ENCODE measurements around the gene GALP.

Gene GALP

DNA sequence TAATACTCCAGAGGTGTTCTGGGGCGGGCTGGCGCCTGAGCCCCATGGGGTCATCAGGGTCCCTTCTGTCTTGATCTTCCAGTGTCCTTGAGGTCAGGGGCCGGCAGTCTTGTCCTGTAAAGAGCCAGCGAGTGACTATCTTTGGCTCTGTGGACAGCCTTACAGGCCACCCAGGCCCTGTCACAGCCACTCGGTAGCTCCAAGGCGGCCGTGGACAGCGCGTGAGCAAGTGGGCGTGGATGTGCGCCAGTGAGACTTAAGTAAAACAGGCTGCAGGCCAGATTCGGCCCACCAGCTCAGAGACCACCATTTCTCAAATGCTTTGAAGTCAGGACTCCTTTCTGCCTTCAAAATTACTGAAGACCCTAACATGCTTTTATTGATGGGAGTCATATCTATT, 31.0 kb upstream of the GALP start:
- TF ChIP-seq EZH2phosphoT487 (IDR thresholded peaks at IDR 0.05; ENCODE audit: borderline replicate concordance, low read length), result no peak
- TF ChIP-seq, protein P1, sequence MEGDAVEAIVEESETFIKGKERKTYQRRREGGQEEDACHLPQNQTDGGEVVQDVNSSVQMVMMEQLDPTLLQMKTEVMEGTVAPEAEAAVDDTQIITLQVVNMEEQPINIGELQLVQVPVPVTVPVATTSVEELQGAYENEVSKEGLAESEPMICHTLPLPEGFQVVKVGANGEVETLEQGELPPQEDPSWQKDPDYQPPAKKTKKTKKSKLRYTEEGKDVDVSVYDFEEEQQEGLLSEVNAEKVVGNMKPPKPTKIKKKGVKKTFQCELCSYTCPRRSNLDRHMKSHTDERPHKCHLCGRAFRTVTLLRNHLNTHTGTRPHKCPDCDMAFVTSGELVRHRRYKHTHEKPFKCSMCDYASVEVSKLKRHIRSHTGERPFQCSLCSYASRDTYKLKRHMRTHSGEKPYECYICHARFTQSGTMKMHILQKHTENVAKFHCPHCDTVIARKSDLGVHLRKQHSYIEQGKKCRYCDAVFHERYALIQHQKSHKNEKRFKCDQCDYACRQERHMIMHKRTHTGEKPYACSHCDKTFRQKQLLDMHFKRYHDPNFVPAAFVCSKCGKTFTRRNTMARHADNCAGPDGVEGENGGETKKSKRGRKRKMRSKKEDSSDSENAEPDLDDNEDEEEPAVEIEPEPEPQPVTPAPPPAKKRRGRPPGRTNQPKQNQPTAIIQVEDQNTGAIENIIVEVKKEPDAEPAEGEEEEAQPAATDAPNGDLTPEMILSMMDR (IDR thresholded peaks at IDR 0.05; ENCODE audit: low read depth, low read length, poor library complexity, severe bottlenecking), result no peak
- Histone ChIP-seq H3K79me2 (ENCODE audit: control insufficient read depth, low read length) (peaks cover 51% of the 10 kb centered on the region), H3K27ac (ENCODE audit: low read depth, low read length) (no peak overlapping the region), H3K9me2 (replicated peaks; ENCODE audit: control insufficient read depth, low read length) (no peaks in the 10 kb centered on the region), H3K4me2 (ENCODE audit: low read length) (no peak overlapping the region), H4K20me1 (ENCODE audit: control insufficient read depth, insufficient read depth, low read depth, low read length) (no peaks in the 10 kb centered on the region), H3K9me3 (ENCODE audit: control insufficient read depth, insufficient read depth, low read length) (no peaks in the 10 kb centered on the region), H3K4me3 (ENCODE audit: low read length) (no peak overlapping the region), H3F3A (ENCODE audit: control insufficient read depth, insufficient read depth) (no peaks in the 10 kb centered on the region), H3K27me3 (ENCODE audit: control insufficient read depth, low read length) (no peaks in the 10 kb centered on the region), H3K4me1 (ENCODE audit: control insufficient read depth, low read length) (peaks cover 15% of the 10 kb centered on the region), H3K36me3 (ENCODE audit: control insufficient read depth, low read length) (peaks cover 18% of the 10 kb centered on the region)

DNA sequence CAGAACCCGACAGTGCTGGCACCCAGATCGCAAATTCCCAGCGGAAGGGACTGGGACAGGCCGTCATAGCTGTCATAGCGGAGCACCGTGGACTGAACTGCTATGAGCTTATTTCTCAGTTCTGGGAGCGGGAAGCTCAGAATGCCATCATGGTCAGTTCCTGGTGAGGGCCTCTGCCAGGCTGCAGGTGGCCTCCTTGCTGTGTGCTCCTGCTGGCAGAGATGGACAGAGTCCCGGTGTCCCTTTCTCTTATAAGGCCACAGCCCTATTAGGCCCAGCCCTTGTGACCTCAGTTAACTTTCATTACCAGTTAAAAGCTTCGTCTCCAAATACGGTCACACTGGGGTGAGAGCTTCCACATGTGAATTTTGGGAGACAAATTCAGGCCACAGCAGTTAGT, 30.1 kb upstream of the GALP start:
- no peak overlapping the region for H3K4me3 ChIP-seq (ENCODE audit: low read length)
- H3K4me1 ChIP-seq (ENCODE audit: control insufficient read depth, low read length), result peaks cover 11% of the 10 kb centered on the region
- no peaks in the 10 kb centered on the region for H3F3A ChIP-seq (ENCODE audit: control insufficient read depth, insufficient read depth)
- no peak for TF ChIP-seq EZH2phosphoT487 (IDR thresholded peaks at IDR 0.05; ENCODE audit: borderline replicate concordance, low read length)
- TF ChIP-seq, protein P1 (IDR thresholded peaks at IDR 0.05; ENCODE audit: low read depth, low read length, poor library complexity, severe bottlenecking), result no peak
- no peak overlapping the region for H3K4me2 ChIP-seq (ENCODE audit: low read length)
- no peak overlapping the region for H3K27ac ChIP-seq (ENCODE audit: low read depth, low read length)
- no peaks in the 10 kb centered on the region for H3K9me2 ChIP-seq (replicated peaks; ENCODE audit: control insufficient read depth, low read length)
- no peaks in the 10 kb centered on the region for H3K27me3 ChIP-seq (ENCODE audit: control insufficient read depth, low read length)
- peaks cover 24% of the 10 kb centered on the region for H3K36me3 ChIP-seq (ENCODE audit: control insufficient read depth, low read length)
- no peaks in the 10 kb centered on the region for H4K20me1 ChIP-seq (ENCODE audit: control insufficient read depth, insufficient read depth, low read depth, low read length)
- peaks cover 51% of the 10 kb centered on the region for H3K79me2 ChIP-seq (ENCODE audit: control insufficient read depth, low read length)
- H3K9me3 ChIP-seq (ENCODE audit: control insufficient read depth, insufficient read depth, low read length), result no peaks in the 10 kb centered on the region

DNA sequence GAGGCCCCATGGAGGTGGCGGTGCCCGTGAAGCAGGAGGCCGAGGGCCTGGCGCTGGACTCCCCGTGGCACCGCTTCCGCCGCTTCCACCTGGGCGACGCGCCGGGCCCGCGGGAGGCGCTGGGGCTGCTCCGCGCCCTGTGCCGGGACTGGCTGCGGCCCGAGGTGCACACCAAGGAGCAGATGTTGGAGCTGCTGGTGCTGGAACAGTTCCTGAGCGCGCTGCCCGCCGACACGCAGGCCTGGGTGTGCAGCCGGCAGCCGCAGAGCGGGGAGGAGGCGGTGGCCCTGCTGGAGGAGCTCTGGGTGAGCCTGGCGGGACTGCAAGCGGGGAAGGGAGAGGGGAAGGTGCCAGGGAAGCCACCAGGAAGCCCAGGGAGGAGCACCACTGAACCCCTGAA, 28.9 kb upstream of the GALP start:
- Histone ChIP-seq H3K79me2 (ENCODE audit: control insufficient read depth, low read length) (peaks cover 51% of the 10 kb centered on the region), H3K4me2 (ENCODE audit: low read length) (no peak overlapping the region), H3K9me2 (replicated peaks; ENCODE audit: control insufficient read depth, low read length) (no peaks in the 10 kb centered on the region), H3K27ac (ENCODE audit: low read depth, low read length) (no peak overlapping the region), H3K27me3 (ENCODE audit: control insufficient read depth, low read length) (no peaks in the 10 kb centered on the region), H3K9me3 (ENCODE audit: control insufficient read depth, insufficient read depth, low read length) (no peaks in the 10 kb centered on the region), H3F3A (ENCODE audit: control insufficient read depth, insufficient read depth) (no peaks in the 10 kb centered on the region), H3K36me3 (ENCODE audit: control insufficient read depth, low read length) (peaks cover 24% of the 10 kb centered on the region), H4K20me1 (ENCODE audit: control insufficient read depth, insufficient read depth, low read depth, low read length) (no peaks in the 10 kb centered on the region), H3K4me3 (ENCODE audit: low read length) (no peak overlapping the region), H3K4me1 (ENCODE audit: control insufficient read depth, low read length) (peaks cover 8% of the 10 kb centered on the region)
- TF ChIP-seq EZH2phosphoT487 (IDR thresholded peaks at IDR 0.05; ENCODE audit: borderline replicate concordance, low read length), result no peak
- TF ChIP-seq, protein P1 (IDR thresholded peaks at IDR 0.05; ENCODE audit: low read depth, low read length, poor library complexity, severe bottlenecking), result no peak

- H3K9me3 ChIP-seq (ENCODE audit: control insufficient read depth, insufficient read depth, low read length), result no peaks in the 10 kb centered on the region
- H3K79me2 ChIP-seq (ENCODE audit: control insufficient read depth, low read length), result peaks cover 48% of the 10 kb centered on the region
Observed at GRCh38 chr19:56147307-56147706, 28.5 kb upstream of the GALP start.

More at GRCh38 chr19:56147307-56147706, 28.5 kb upstream of the GALP start:
- TF ChIP-seq, protein P1 (IDR thresholded peaks at IDR 0.05; ENCODE audit: low read depth, low read length, poor library complexity, severe bottlenecking), result no peak
- TF ChIP-seq EZH2phosphoT487 (IDR thresholded peaks at IDR 0.05; ENCODE audit: borderline replicate concordance, low read length), result no peak
- H3K27ac ChIP-seq (ENCODE audit: low read depth, low read length), result no peak overlapping the region
- H3K9me2 ChIP-seq (replicated peaks; ENCODE audit: control insufficient read depth, low read length), result no peaks in the 10 kb centered on the region
- H3K4me2 ChIP-seq (ENCODE audit: low read length), result no peak overlapping the region
- peaks cover 4% of the 10 kb centered on the region for H3K4me1 ChIP-seq (ENCODE audit: control insufficient read depth, low read length)
- no peaks in the 10 kb centered on the region for H3F3A ChIP-seq (ENCODE audit: control insufficient read depth, insufficient read depth)
- H3K36me3 ChIP-seq (ENCODE audit: control insufficient read depth, low read length), result peaks cover 24% of the 10 kb centered on the region
- H4K20me1 ChIP-seq (ENCODE audit: control insufficient read depth, insufficient read depth, low read depth, low read length), result no peaks in the 10 kb centered on the region
- H3K27me3 ChIP-seq (ENCODE audit: control insufficient read depth, low read length), result no peaks in the 10 kb centered on the region
- H3K4me3 ChIP-seq (ENCODE audit: low read length), result no peak overlapping the region
